GM21381 (cell line): Measurements from ENCODE around the gene MZT1.
"Not testable (repeated sequence)": the region's sequence is repeated elsewhere in the genome, so short reads cannot be mapped to it uniquely, and the experiment has no call there.

Experiments
- ATAC-seq: cut with Tn5 transposase; IDR thresholded peaks from one replicate; pipeline ENCODE4 v1.9.1; 2021; ENCODE audit warnings: mild to moderate bottlenecking, moderate library complexity; ENCODE audit not compliant: unreplicated experiment

The MZT1 gene, protein sequence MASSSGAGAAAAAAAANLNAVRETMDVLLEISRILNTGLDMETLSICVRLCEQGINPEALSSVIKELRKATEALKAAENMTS

DNA sequence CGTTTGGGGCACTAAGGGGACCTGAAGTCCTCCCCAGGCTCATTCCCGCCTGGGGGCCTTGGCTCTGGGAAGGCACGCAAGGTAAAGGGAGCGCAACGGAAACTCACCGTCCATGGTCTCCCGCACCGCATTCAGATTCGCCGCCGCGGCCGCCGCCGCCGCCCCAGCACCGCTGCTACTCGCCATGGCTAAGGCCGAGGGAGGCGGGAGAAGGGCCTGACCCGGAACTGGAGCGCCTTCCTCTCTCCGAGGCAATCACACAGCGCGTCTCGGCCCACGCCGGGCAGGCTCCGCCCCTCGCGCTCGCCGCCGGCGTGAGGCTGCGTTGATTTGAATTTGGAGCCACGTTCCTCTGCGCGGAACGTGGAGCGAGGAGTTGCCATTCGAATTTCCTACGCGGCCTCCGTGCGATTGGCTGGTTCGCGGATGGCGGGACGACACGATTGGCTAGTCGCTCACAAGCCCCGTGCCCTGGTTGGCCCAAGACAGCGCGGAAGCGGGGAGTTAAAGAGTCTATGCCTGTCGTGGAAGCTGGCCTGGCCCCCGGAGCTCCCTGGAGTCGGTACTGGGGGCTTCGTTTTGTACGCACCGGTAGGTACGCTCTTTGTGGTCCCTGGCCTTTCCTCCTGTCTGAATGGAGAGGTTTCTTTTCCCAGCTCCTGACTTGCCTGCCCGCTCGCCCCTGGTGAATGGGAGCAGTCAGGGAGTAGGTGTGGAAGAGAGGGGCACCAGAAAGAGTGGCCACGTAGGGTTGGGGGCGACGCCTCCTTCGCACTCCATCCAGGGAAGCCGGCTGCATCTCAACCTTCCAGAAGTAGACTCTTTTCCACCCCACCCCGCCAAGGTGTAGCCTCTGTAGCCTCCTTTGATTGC lies at the start of gene MZT1, which contains the start of gene BORA:
TSS of gene MZT1 (minus strand) at position 213 of the 873 bp plus-strand sequence. CDS start at position 186, 27 bp downstream.
TSS of gene BORA (plus strand) at position 507 of the 873 bp plus-strand sequence. CDS start 1,018 bp downstream, outside the sequence.
- peak; percentile 96 for ATAC-seq

DNA sequence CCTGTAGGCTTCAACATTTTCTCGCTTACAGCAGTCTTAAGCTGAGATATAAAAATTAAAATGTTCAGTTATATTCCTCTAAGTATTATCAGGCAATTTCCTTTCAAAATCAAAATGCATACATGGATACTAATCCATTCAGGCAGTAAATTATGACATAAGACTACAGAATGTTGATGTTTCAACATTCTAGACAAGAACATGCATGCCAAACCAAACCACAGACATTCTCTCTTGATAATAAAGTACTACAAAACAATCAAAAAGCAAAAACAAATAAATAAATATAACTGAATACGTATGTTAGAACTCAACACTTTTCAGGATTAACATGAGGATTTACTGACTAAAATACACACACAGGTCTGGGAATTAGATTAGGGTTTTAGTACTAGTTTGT lies 46.6 kb upstream of the MZT1 start:
- ATAC-seq = no peak

DNA sequence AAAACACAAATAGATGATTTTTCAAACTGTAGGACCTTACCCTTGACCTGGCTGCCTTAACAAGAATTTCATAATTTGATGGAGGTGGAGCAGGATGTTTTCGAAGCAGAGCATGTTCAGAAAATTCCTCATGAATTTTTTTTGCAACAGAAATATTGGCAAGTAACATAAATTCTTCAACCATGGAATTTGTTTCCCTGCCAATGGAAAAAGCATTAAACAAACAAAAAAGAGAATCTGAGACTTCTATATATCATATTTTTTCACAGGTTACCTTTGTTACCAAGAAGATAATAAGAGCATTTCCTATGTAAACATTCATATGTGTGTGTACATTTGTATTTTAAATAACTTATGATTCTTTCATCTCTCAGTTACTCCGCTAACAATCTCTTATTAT lies 36.0 kb upstream of the MZT1 start:
- no peak for ATAC-seq

DNA sequence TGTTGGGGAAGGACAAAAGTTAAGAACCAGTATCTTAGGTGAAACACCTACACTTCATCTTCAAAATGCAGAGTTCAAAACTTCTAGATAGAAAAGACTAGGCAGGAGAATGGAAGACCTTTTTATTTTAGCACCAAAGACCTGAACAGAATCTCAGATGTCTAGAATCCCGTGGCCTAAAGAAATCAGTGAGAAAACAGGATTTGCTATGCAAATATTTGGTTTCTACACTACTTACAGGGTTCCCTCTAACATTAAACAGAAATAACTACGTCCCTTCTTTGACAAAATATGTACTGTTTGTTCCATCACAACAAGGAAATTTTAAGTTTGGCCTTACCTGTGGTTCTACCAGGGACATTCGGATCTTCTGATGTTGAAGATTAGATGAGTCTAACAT lies 32.8 kb upstream of the MZT1 start:
- no peak for ATAC-seq

DNA sequence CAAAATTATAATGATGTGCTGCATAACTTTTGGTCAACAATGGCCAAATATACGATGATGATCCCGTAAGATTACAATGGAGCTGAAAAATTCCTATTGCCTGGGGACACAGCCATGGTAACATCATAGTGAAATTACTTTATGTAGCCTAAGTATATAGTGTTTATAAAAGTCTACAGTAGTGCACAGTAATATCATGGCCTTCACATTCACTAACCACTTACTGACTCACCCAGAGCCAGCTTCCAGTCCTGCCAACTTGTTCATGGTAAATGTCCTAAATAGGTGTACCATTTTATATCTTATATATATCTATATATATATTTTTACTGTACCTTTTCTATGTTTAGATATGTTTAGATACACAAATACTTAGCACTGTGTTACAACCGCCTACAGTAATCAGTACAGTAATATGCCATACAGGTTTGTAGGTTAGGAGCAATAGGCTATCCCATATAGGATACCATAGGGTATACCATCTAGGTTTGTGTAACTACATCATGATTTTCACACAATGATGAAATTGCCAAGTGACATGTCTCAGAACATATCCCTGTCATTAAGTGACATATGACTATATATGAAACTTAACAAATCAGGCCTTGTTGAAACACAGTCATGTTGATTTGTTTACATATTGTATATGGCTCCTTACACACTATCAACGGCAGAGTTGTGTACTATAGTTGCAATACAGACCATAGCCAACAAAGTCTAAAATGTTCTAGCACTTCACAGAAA lies 30.5 kb upstream of the MZT1 start:
- no peak for ATAC-seq

DNA sequence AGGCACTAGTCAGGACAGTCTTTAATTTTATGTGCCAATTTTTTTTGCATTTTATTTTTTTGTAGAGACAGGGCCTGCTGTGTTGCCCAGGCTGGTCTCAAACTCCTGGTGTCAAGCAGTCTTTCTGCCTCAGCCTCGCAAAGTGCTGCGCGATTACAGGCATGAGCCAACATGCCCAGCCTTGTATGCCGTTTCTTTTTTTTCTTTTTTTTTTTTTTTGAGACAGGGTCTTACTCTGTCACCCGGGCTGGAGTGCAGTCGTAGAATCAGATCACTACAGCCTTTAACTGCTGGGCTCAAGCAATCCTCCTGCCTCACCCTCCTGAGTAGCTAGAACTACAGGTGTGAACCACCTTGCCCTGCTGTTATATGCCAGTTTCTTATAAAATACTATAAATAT lies 26.7 kb upstream of the MZT1 start:
- no peak for ATAC-seq

DNA sequence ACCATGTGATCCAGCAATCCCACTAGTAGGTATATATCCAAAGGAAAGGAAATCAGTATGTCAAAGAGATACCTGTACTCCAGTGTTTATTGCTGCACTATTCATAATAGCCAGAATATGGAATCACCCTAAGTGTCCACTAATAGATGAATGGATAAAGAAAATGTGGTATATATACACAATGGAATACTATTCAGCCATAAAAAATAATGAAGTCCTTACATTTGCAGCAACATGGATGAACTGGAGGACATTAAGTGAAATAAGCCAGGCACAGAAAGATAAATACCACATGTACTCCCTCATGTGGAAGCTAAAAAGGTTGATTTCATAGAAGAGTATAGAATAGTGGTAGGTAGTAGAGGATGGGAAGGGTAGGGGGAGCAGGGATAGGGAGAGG lies 23.8 kb upstream of the MZT1 start:
- no peak for ATAC-seq

DNA sequence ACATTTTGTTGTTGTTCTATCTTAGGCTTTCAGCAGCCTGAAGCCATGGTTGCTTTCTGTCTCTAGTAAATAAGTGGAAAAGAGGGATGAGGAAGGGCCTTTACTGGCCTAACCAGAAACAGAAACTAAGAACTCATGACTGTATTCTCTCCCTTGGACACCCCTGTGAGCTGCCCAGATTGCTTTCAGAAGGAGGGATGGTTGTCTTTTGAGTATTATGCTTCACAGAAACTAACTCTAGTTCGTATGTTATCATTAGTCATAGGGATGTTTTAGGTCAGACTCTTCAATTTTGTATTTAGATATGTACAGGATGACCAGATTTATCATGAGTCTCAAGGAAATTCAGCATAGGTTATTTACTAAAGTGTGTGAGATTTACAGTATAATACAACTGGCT lies 17.8 kb upstream of the MZT1 start:
- peak; percentile 60 for ATAC-seq

DNA sequence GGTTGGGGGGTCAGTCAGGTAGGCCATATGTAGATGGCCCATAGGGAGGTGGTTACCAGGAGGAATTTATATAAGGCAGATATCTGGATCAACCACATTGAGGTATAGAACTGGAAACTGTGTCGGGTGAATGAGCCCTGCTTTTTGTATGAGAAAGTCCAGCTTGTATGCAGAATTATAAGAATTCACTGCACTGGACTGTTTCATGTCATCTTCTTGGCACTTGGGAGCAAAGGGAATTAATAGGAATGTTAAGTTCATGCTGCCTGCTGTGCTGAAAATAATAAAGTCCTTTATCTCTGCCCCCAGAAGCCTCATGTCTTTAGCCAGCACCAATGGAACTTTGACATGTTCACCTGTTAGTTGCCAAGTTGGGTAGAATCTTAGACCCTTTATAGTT lies 12.6 kb upstream of the MZT1 start:
- no peak for ATAC-seq

DNA sequence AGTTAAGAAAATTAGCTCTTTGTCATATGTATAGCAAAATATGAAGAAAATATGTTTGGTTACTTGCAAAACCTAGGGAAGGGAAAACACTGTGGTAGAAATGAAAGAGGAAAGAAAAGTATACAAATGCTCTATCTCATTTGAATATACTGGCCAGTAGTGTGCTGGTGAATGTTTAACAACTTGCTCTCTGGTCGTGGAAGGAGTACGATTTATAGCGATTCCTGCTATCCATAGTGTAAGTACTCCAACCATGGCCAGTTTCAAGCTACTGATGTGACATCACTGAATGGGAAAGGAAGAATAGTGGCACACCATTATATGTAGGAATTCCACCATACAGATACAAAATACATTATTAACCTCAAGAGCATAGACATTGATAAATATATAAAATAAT lies 9.6 kb upstream of the MZT1 start:
- no peak for ATAC-seq

DNA sequence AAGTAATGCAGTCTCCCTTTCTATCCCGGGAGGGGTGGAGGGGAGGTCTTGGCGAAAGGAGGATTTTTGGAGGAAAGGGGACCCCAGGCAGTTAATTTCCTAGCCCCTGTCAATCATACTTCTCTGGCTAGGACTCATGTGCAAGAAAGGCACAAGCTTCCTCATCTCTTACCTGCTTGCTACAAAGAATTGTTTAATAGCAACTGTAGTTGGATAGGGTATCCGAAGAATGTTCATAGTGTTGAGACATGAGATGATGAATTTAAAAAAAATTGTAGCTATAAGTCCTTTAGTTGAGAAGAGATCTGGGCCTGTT lies 819 bp upstream of the MZT1 start:
- no peak for ATAC-seq

DNA sequence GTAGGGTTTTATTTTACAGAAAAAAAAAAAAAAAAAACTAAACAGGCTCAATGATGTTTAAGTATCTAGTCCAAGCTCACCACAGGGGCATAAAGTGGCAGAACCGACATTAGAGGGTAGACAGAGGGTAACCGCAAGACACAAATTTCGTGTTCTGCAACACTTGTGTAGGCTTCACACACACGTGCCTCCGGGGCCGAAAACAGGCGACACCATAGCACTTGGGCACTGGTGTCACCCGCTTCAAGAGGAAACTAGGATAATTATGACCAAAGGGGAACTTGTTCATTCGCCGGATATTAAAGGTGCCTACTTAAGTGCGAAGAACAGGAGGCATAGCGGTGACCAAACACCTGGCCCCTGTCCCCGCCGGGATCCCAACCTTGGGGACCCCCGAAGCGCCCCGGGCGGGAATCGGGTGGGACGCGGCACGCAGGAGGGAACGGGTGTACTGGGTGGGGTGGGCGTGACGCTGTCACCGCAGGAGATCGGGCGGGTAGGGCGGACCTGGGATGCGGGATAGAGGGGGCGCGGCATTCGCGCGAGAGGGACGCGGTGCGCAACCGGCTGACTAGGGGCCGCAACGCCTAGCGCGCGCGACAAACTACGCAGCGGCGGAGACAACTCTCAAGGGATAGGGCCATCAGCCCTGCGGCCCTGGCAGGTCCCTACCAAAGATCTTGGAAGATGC lies 558 bp downstream of the MZT1 start:
- ATAC-seq = peak; percentile 23

DNA sequence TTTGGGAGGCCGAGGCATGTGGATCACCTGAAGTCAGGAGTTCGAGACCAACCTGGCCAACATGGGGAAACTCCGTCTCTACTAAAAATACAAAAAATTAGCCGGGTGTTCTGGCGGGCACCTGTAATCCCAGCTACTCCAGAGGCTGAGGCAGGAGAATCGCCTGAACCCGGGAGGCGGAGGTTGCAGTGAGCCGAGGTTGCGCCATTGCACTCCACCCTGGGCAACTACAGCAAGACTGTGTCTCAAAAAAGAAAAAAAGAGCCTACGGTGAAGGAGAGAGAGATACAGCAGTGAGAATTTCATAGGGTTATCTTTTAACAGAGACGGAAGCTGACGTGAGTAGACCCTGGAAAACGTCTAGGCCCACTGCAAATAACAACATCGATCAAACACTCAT lies 1.2 kb downstream of the MZT1 start:
- ATAC-seq = not testable (repeated sequence)

DNA sequence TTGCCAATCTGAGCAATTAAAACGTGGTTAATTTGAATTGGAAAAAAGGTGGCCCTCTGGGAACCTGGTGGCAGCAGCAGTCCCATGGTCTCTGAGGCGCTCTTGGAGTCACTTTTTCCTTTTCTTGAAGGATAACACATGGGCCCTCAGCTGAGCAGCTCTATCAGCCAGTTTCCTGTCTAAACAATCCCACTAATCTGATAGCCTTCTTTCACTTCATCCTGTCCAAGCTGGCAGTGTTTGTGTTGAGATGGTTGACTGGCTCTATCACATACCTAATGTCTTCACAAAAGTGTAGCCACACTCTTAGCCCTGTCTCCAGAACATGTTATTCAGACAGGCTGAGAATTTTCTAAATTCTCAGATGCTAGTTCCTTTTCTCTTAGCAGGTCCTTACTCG lies 10.7 kb downstream of the MZT1 start:
- ATAC-seq = no peak

DNA sequence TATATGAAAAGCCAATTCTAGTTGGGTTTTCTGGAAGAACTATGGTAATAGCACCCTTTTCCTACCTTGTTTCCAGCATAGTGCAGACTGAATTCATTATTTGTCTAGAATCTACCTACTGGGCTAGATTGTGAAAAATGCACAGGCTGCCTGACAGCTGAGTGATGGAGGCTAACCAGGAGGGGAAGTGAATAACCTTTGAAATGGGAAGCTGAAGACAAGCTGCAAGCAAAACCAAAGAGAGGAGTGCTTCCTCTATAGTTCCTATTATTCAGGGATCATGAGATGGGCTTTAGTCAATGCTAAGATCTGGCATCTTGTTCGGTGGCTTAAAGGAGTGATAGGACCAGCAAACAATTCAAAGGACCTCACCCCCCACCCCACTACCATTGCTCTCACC lies 26.9 kb downstream of the MZT1 start:
- ATAC-seq = no peak

DNA sequence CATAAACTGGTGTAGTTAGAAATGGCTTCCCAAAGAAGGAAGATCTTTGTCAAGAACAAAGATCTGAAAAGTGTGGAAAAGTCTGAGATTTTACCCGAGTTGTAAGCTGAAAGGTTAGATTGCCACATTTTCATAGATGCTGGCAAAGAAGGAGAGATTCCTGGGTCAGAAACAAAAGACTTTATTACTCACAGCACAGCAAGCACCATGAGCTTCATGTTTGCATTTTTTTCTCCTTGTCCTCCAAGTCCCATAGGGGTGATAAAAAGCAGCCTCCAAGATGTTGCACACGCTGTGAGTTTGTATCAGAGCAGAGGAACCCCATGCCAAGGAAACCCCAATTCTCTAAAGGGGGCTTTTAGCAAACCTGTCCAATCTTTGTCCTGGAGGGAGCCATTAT lies 29.3 kb downstream of the MZT1 start:
- ATAC-seq = no peak

DNA sequence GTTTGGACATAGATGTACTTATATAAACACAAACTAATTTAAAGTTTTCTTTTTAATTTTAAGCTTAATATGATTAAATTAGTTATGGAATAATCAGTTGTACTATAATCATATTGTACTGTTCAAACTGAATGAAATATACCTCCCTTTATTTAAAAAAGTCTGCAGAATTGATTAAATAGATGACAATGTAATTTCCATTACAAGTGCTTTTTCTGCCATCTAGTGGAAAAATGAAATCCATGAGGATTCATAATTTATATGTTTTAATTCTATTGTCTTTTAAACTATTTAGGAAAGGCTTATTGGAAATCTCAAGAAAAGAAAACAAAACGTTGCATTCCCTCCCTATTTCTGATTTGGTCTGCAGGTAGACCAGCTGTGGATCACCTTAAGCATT lies 30.9 kb downstream of the MZT1 start:
- ATAC-seq = no peak

DNA sequence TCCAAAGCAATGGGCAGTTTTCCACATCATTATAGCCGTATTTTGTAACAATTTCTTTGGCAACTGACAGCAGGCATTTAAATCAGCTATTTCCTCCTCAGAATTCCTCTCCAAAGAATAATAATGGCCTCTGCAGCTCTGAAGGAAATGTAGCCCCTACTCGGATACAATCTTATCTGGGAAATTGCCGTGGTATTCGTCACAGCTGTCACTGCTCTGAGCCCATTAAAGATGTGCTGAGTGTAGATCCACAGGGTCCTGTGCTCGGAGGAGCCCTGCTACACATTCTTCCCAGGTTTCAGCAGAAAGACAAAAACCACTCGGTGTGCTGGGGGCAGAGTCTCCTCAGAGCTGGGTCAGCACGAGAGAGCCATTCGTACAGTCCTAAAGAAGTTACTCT lies 33.1 kb downstream of the MZT1 start:
- ATAC-seq = no peak

DNA sequence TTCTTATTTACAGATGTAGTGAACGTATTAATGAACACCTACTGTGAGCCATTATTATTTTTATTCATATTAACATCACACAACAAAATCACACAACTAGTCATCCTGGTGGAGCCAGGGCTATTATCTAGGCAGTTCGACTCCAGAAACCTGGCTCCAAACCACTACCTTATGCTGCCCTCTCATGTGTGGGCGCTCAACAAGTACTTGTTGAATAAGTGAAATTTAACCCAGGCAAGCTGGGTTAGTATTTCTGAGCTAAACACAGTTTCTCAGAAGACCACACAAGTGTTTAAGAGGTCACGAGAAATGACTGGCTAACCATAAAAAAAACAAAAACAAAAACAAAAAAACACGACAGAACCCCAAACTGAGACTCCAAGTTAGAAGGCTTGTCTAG lies 33.6 kb downstream of the MZT1 start:
- ATAC-seq = no peak

DNA sequence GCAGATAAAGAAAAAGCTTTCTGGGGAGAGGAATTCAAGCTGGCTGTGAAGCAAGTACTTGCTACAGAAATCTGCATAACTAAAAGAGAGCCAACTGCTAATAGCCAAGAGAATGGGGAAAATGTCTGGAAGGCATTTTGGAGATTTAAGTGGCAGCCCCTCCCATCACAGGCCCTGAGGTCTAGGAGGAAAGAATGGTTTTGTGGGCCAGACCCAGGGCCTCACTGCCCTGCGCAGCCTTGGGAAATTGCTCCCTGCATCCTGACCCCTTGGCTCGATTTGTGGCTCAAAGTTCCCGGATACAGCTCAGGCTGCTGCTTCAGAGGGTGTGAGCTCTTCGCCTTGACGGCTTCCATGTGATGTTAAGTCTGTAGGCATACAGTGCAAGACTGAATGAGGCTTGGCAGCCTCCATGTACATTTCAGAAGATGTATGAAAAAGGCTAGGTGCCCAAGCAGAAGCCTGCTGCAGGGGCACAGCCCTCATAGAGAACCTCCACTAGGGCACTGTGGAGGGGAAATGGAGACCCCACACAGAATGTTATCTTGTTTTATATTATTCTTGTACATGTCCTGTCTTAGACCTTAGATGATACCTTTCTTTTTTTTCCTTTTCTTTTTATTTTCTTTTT lies 34.4 kb downstream of the MZT1 start:
- ATAC-seq = no peak

DNA sequence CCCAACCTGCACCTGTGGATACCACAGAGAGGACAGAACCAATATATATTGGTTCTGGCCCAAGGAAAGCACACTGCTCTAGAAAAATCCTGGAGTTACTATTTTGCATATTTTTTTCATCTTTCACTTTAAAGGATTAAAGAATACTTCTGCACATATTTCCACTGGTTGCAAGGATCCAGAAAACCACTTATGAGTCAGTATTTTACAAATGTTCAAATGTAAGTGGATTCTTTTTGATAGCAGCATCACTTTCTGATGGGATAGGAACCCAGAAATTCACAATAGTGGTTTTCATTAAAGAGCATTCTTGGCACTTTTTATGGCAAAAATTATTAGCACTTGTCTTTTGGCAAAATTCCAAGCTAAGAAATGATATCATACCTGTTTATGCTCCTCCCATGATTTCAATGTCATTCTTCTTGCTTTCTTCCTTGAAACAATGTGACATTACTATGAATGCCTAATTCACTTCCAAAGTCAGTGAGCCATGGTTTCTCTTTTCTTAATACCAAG lies 38.2 kb downstream of the MZT1 start:
- no peak for ATAC-seq
